ENCODE results near the gene ABCD1. TPM values are rescaled to one million over a fixed set of nuclear protein-coding genes. Genes with fewer than 3 reads are reported as not detected.

ABCD1 gene
- total and polyA plus RNA-seq, 8 donors: 2.4 to 22.3 (median 5.0) TPM

GRCh38 chrX:153778684-153779101 is 54.0 kb downstream of the ABCD1 start:
- no peak for TF ChIP-seq POLR2A (IDR thresholded peaks at IDR 0.05)
- H3K27me3 ChIP-seq: peaks cover 0 to 20% (median 3%) of the 10 kb centered on the region in 3 donors

DNA sequence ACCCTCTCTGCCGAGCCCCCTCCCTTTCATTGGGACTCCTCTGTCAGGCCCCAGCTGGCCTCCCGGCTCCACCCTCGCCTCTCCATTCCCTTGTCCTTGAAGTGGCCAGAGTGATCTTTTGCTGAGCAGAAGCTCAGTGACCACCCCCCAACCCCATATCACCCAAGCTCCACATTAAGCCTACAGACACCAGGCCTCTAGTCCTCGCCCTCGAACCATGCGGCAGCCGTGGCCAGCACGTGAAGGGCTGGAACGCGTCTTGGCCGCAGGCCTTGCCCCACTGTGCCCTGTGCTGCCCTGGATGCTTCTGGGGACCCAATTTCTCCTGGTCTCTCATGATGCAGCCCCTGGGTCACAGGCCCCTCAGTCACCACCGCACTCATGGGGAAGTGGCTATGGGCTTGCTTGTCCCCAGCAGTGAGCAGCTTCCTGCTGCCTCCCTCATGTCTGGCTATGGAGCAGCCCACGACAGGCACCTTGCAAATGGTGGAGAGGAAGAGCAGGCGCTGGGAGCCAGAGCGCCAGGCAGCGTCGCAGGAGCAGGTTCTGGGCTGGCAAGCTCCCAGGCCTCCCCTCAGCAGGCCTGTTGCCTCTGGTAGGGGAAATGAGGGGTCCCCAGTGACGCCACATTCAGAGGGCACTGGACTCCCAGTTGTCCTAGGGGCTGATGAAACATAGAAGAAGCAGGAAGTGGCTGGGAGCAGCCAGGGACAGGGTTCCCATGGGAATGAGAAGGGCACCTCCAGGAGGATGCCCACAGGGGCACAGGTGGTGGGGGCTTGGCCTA is 55.4 kb downstream of the ABCD1 start:
- no peak for DNase-seq
- Histone ChIP-seq H3K4me3 (no peak overlapping the region), H3K36me3 (peaks cover 0 to 32% (median 16%) of the 10 kb centered on the region in 4 donors), H3K27me3 (peaks cover 0 to 20% (median 3%) of the 10 kb centered on the region in 3 donors), H3K27ac (peak overlapping the region in 2 of 5 donors; percentile 66 to 76), H3K4me1 (peaks cover 0 to 26% (median 15%) of the 10 kb centered on the region in 4 donors), H3K9me3 (no peaks in the 10 kb centered on the region)
- TF ChIP-seq POLR2AphosphoS5 (IDR thresholded peaks at IDR 0.05): no peak
- no peak for TF ChIP-seq POLR2A (IDR thresholded peaks at IDR 0.05)
- no peak for TF ChIP-seq EP300 (IDR thresholded peaks at IDR 0.05)
- TF ChIP-seq CTCF (IDR thresholded peaks at IDR 0.05): no peak
- intact Hi-C loops (cut with DNase I; ENCODE audit: low total_unique reads): no loop called here
- WGBS, 5 donors: 66 to 80% (median 77%) methylated on average over 15 to 18 of the region's 18 CpGs

More at GRCh38 chrX:153778684-153779101, 54.0 kb downstream of the ABCD1 start:
- 74 to 91% (median 83%) methylated on average over 7 to 16 of the region's 16 CpGs for WGBS, 5 donors
- Histone ChIP-seq H3K4me3 (no peak overlapping the region), H3K9me3 (no peaks in the 10 kb centered on the region), H3K27ac (no peak overlapping the region), H3K4me1 (peaks cover 0 to 26% (median 15%) of the 10 kb centered on the region in 4 donors), H3K36me3 (peaks cover 0 to 33% (median 12%) of the 10 kb centered on the region in 4 donors)
- DNase-seq: no peak
- intact Hi-C loops (cut with DNase I; ENCODE audit: low total_unique reads): no loop called here

GRCh38 chrX:153780678-153781427 is 56.2 kb downstream of the ABCD1 start, which contains the start of gene SRPK3:
Gene SRPK3 (plus strand): TSS chrX:153781041. CDS start chrX:153781087, 46 bp downstream.
- Histone ChIP-seq H3K4me3 (peak within 1 kb of the TSS in 2 of 4 donors; percentile 4 to 9), H3K27me3 (peaks cover 0 to 20% (median 3%) of the 10 kb centered on the region in 3 donors), H3K27ac (peak within 1 kb of the TSS in 3 of 5 donors; percentile 25 to 76 (median 66)), H3K4me1 (peaks cover 0 to 26% (median 15%) of the 10 kb centered on the region in 4 donors), H3K36me3 (peaks cover 0 to 34% (median 23%) of the 10 kb centered on the region in 4 donors), H3K9me3 (no peaks in the 10 kb centered on the region)
- intact Hi-C loops (cut with DNase I; ENCODE audit: low total_unique reads): no loop called here
- TF ChIP-seq CTCF (IDR thresholded peaks at IDR 0.05): no peak
- no peak for TF ChIP-seq POLR2A (IDR thresholded peaks at IDR 0.05)
- no peak for TF ChIP-seq EP300 (IDR thresholded peaks at IDR 0.05)
- TF ChIP-seq POLR2AphosphoS5 (IDR thresholded peaks at IDR 0.05): no peak
- DNase-seq: peak in 1 of 2 donors; percentile 57
- WGBS, 5 donors: 18 to 60% (median 39%) methylated on average over 22 to 41 of the region's 52 CpGs; no CpG with 5 or more reads in 1 of the 5 donors

DNA sequence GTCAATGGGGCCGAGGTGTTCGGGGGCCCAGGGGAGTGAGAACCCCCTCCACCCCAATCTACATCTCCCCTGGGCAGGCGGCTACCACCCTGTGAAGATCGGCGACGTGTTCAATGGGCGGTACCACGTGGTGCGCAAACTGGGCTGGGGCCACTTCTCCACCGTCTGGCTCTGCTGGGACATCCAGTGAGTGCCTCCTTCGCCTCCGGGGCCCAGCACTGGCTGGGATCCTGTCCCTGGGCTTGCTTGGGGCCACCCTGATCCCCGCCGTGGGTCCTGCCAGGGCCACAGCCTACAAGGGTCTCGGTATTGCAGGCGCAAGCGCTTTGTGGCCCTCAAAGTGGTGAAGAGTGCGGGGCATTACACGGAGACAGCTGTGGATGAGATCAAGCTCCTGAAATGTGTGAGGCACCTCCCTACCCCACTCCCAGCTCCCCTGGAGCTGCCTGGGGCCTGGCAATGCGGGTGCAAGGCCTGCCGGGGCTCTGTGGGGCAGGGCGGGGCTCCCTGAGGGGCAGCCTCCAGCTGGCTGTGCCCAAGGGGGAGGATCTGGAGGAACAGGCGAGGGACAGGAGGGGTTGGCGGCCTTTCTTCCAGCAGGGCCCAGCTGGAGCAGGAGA is 56.9 kb downstream of the ABCD1 start:
- TF ChIP-seq POLR2A (IDR thresholded peaks at IDR 0.05): no peak
- no peak for TF ChIP-seq POLR2AphosphoS5 (IDR thresholded peaks at IDR 0.05)
- no peak for TF ChIP-seq CTCF (IDR thresholded peaks at IDR 0.05)
- no peak for TF ChIP-seq EP300 (IDR thresholded peaks at IDR 0.05)
- Histone ChIP-seq H3K9me3 (no peaks in the 10 kb centered on the region), H3K36me3 (peaks cover 0 to 41% (median 29%) of the 10 kb centered on the region in 4 donors), H3K27ac (peak overlapping the region in 3 of 5 donors; percentile 25 to 76 (median 66)), H3K4me3 (peak overlapping the region in 1 of 4 donors; percentile 4), H3K27me3 (peaks cover 0 to 20% (median 3%) of the 10 kb centered on the region in 3 donors), H3K4me1 (peaks cover 0 to 26% (median 15%) of the 10 kb centered on the region in 4 donors)
- 27 to 66% (median 60%) methylated on average over 3 to 24 of the region's 24 CpGs for WGBS, 5 donors
- DNase-seq: no peak
- intact Hi-C loops (cut with DNase I; ENCODE audit: low total_unique reads): no loop called here
